Prostate gland (tissue), 2 donors: ENCODE results near the gene LACTBL1.

Source experiments
- POLR2A ChIP-seq: fragments of 450-650 bp; IDR thresholded peaks from one replicate; pipeline ENCODE4 v1.6.1; 2016; ENCODE audit warnings: antibody characterized with exemption, mild to moderate bottlenecking
- POLR2AphosphoS5 ChIP-seq: sonication (generic); formaldehyde crosslinking; IDR thresholded peaks from one replicate; pipeline ENCODE4 v1.6.1; 2017; ENCODE audit warnings: antibody characterized with exemption
- TF ChIP-seq, protein P1 (sequence below), 4 experiments: fragments of 200-600 bp in 2 of 4; fragments of 450-650 bp in 2 of 4; sonication (generic) in 2 of 4; IDR thresholded peaks; 1 replicate in 3 of 4; 2 replicates in 1 of 4; pipeline ENCODE4 v1.5.1; 2016 to 2019; ENCODE audit warnings: antibody characterized with exemption in 4 of 4, mild to moderate bottlenecking in 2 of 4, moderate library complexity in 2 of 4

DNA sequence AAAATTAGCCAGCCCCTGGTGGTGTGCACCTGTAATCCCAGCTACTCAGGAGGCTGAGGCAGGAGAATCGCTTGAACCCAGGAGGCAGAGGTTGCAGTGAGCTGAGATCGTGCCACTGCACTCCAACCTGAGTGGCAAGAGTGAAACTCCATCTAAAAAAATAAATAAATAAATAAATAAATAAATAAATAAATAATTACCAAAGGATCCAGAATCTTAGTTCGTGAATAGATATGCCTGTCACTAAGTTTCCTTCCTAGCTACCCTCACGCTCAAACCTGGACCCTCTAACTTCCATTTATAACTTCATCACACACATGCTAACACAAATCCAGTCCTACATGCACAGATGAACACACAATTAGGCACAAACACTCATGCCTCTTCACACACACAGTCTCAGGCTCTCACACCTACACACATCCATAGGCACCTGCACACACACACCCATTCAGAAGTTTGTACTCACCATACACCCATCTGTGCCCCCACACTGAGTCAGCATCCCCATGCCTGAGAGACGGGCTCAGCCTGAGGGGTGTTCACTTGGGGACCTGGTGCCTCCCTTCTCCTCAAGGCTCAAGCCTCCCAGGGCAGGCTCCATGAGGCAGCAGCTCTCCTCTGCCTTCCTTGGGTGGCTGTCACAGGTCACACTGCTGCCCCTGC, 61.5 kb downstream of the LACTBL1 start:
- TF ChIP-seq, protein P1, sequence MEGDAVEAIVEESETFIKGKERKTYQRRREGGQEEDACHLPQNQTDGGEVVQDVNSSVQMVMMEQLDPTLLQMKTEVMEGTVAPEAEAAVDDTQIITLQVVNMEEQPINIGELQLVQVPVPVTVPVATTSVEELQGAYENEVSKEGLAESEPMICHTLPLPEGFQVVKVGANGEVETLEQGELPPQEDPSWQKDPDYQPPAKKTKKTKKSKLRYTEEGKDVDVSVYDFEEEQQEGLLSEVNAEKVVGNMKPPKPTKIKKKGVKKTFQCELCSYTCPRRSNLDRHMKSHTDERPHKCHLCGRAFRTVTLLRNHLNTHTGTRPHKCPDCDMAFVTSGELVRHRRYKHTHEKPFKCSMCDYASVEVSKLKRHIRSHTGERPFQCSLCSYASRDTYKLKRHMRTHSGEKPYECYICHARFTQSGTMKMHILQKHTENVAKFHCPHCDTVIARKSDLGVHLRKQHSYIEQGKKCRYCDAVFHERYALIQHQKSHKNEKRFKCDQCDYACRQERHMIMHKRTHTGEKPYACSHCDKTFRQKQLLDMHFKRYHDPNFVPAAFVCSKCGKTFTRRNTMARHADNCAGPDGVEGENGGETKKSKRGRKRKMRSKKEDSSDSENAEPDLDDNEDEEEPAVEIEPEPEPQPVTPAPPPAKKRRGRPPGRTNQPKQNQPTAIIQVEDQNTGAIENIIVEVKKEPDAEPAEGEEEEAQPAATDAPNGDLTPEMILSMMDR (IDR thresholded peaks at IDR 0.05): no peak
- TF ChIP-seq POLR2AphosphoS5: no peak
- TF ChIP-seq POLR2A: no peak
